Memory B cell (primary cell): ENCODE results near the gene SPRED2.

Source experiments
- ATAC-seq: fragments of 150-1000 bp; cut with Tn5 transposase; 2 replicates; pipeline ENCODE4 v1.10.0; 2021; ENCODE audit warnings: low read depth, mild to moderate bottlenecking, moderate library complexity
- DNase-seq, 2 donors: peaks; one replicate each; pipeline ENCODE4 v3.0.0; 2022; ENCODE audit warnings: low spot score in 2 of 2
- H3K27ac Mint-ChIP-seq: one replicate; pipeline ENCODE4 v1.8.0; 2022; ENCODE audit warnings: mild to moderate bottlenecking, moderate library complexity, mixed read lengths
- H3K27me3 Mint-ChIP-seq: one replicate; pipeline ENCODE4 v1.8.0; 2022; ENCODE audit warnings: mixed read lengths
- H3K36me3 Mint-ChIP-seq: one replicate; pipeline ENCODE4 v1.8.0; 2022; ENCODE audit warnings: mild to moderate bottlenecking, mixed read lengths
- H3K4me1 Mint-ChIP-seq: one replicate; pipeline ENCODE4 v1.8.0; 2022; ENCODE audit warnings: mixed read lengths
- H3K4me3 Mint-ChIP-seq: one replicate; pipeline ENCODE4 v1.8.0; 2022; ENCODE audit warnings: mild to moderate bottlenecking, moderate library complexity, mixed read lengths
- H3K9me3 Mint-ChIP-seq: one replicate; pipeline ENCODE4 v1.8.0; 2022; ENCODE audit warnings: mixed read lengths

The SPRED2 gene

DNA sequence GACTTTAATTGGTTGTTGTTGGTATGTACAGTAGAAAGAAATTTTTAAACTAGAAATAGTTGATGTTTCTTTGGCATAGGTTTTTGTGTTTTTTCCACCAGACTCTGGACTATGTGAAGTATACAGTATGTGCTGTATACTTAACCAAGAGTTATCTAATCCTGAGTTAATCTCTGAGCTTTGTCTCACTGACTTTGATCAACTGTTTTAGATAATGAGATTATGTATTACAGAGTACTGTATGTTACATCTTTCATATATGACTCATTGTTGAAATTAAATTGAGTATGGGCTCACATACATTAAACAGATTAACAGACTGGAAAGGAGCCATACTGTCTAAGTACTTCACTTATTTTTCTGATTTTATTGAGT is 166.7 kb downstream of the SPRED2 start:
- Mint-ChIP-seq H3K4me3 (no peak overlapping the region), H3K36me3 (peaks cover 37% of the 10 kb centered on the region), H3K4me1 (peaks cover 8% of the 10 kb centered on the region), H3K9me3 (no peaks in the 10 kb centered on the region), H3K27ac (peak overlapping the region; percentile 55), H3K27me3 (no peaks in the 10 kb centered on the region)
- no peak for ATAC-seq
- no peak for DNase-seq

DNA sequence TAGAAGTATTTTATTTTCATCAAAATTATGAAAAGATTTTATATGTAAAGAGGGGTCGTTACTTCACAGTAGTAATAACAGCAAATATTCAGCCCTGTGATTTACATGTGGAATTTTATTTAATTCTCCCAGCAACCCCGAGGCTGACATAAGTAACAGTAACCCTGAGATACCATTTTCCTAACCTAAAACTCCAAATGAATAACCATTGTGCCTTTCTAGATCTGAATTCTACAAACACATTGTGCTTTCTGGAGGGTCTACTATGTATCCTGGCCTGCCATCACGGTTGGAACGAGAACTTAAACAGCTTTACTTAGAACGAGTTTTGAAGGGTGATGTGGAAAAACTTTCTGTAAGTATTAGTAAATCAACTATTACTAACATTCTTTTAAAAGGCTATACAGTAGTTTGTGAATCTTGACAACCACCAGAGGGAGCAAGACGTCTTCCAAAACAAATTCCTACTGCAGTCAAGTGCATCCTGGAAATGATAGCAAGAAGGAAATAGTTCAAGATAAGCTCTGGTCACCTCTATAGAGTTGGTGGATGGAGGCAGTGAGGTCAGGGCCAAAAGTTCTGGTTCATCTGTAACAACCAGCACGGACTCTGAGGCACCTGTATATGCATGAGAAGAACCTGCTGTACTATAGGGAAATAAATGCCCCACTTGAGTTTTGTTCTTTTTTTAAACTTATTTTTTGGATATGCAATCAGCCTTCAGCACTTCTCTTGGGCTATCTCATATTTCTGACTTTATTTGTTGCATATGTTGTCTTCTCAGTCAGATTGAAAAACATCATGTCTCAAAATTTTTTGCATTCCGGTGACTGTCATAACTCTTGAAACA is 167.4 kb downstream of the SPRED2 start:
- Mint-ChIP-seq H3K27ac (no peak overlapping the region), H3K9me3 (no peaks in the 10 kb centered on the region), H3K4me3 (no peak overlapping the region), H3K36me3 (peaks cover 37% of the 10 kb centered on the region), H3K4me1 (peaks cover 8% of the 10 kb centered on the region), H3K27me3 (no peaks in the 10 kb centered on the region)
- ATAC-seq (no peak), DNase-seq (peak in 1 of 2 donors; percentile 11)

- DNase-seq (no peak), ATAC-seq (no peak)
- H3K36me3 Mint-ChIP-seq = peaks cover 34% of the 10 kb centered on the region
- no peaks in the 10 kb centered on the region for H3K9me3 Mint-ChIP-seq
- no peak overlapping the region for H3K4me3 Mint-ChIP-seq
- peak overlapping the region; percentile 53 for H3K27ac Mint-ChIP-seq
- peaks cover 8% of the 10 kb centered on the region for H3K4me1 Mint-ChIP-seq
- no peaks in the 10 kb centered on the region for H3K27me3 Mint-ChIP-seq
These were observed 168.4 kb downstream of the SPRED2 start for GRCh38 chr2:65263986-65264385.

DNA sequence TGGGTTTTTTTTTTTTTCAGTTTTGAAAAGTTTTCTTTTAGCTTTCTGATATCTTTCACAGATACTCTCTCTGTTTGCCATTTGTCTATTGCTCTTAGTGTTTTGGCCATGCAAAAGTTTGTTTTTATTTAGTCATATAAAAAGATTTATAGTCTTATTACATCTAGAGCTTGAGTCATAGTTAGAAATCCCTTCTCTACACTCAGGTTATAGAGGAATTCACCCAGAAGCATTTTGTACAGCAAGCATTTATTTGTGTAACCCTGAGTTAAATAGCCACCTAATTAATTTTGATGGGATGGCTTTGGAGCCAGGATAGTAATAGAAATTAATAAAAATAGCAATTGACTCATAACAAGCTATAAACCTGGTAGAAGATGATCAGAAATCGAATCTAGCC is 169.1 kb downstream of the SPRED2 start:
- Mint-ChIP-seq H3K27me3 (no peaks in the 10 kb centered on the region), H3K4me1 (peaks cover 8% of the 10 kb centered on the region), H3K9me3 (no peaks in the 10 kb centered on the region), H3K27ac (no peak overlapping the region), H3K4me3 (no peak overlapping the region), H3K36me3 (peaks cover 27% of the 10 kb centered on the region)
- ATAC-seq (no peak), DNase-seq (no peak)

DNA sequence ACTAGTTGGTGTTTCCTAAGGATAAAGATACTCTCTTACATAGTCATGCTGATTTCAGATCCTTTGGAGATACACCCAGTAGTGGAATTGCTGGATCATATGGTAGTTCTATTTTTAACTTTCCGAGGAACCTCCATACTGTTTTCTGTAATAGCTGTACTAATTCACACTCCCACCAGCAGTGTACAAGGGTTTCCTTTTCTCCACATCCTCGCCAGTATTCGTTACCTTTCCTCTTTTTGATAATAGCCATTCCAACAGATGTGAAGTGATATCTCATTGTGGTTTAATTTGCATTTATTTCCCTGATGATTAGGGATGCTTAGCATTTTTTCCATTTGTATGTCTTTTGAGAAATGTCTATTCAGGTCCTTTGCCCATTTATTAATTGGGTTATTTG is 170.7 kb downstream of the SPRED2 start:
- Mint-ChIP-seq H3K4me1 (peaks cover 7% of the 10 kb centered on the region), H3K27ac (peak overlapping the region; percentile 13), H3K9me3 (no peaks in the 10 kb centered on the region), H3K27me3 (no peaks in the 10 kb centered on the region), H3K36me3 (peaks cover 26% of the 10 kb centered on the region), H3K4me3 (no peak overlapping the region)
- no peak for ATAC-seq
- DNase-seq = no peak
